ENCODE data around the gene FNBP1. TPM values are rescaled to one million over a fixed set of nuclear protein-coding genes. Genes with fewer than 3 reads are reported as not detected.

Gene FNBP1
- total and polyA plus RNA-seq, 2 of the 8 experiments (the other 6 are each of a cell fraction or from before 2014, with no cell fraction given): 7.2 to 40.9 TPM

DNA sequence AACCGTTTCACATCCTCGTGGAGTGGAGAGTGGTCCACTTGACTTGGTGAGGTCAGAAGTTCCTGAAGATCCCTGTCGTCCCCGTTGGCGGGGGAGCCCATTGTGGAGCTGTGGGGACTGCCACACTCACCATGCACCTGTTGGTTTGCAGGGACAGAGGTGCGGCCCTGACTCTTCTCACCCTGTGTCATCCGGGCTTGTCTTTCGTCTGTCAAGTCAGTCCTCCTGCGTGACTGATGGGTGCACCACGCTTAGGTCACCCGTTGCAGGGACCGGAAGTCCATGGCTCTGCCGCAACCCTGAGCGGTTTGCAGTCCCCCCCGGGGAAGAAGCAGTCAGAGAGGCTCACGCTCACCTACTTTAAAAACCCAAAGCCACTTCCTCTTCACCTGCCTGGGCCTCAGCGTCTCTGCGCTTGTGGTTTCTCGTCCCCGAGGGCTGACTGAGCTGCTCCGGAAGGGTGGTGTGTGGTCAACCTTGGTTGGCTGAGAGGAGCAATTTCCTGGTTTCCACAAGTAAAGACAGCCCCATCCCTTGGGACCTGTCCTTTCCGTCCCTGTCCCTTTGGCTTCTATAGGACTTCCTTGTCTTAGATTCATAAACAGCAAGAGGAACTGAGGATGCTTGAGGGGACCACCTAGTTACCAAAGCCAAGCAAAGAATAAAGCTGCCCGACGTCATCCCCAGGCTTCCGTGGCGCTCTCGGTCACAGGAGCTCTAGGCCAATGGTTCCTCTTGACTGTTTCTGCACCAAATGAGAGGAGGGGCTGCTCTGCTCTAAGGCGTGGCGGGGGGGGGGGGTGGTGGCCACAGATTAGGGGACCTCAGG lies 154.5 kb downstream of the FNBP1 start:
- Histone ChIP-seq H3K56ac (replicated peaks; ENCODE audit: insufficient read length, low read depth, low read length) (no peak overlapping the region), H3K23ac (ENCODE audit: insufficient read length) (no peak overlapping the region), H3K14ac (ENCODE audit: insufficient read length) (no peak overlapping the region), H4K20me1 (replicated peaks in 1 of 2; ENCODE audit: control insufficient read depth in 1 of 2, insufficient read depth in 2 of 2, low read length in 2 of 2) (no peaks in the 10 kb centered on the region), H2BK20ac (ENCODE audit: low read length) (peak overlapping the region; percentile 93), H3K4me3 (ENCODE audit: extremely low read depth in 1 of 4, insufficient read depth in 2 of 4, low read depth in 3 of 4, low read length in 4 of 4) (no peak overlapping the region), H3K27ac (ENCODE audit: low read depth, low read length) (no peak overlapping the region), H2BK5ac (ENCODE audit: low read depth, low read length) (peak overlapping the region; percentile 56; the same call in 1 of the 2 replicates), H3K4me2 (ENCODE audit: insufficient read depth in 1 of 2, low read depth in 2 of 2, low read length in 2 of 2) (no peak overlapping the region; a peak in 1 of 4 replicates), H4K5ac (ENCODE audit: insufficient read length, low read depth, low read length) (no peak overlapping the region), H4K8ac (ENCODE audit: extremely low read depth, insufficient read depth, low read length) (no peak overlapping the region; the same call in 1 of the 2 replicates), H3K9ac (replicated peaks in 1 of 4; ENCODE audit: extremely low read depth in 1 of 4, low read depth in 3 of 4, low read length in 3 of 4) (no peak overlapping the region), H3K79me1 (ENCODE audit: low read depth, low read length) (no peaks in the 10 kb centered on the region), H4K91ac (replicated peaks; ENCODE audit: insufficient read length, low read length) (peak overlapping the region; percentile 90), H3K36me3 (ENCODE audit: control insufficient read depth in 2 of 4, insufficient read depth in 4 of 4, low read length in 3 of 4) (no peaks in the 10 kb centered on the region), H2BK12ac (ENCODE audit: low read depth, low read length) (peak overlapping the region; percentile 97; the same call in 1 of the 2 replicates), H3K18ac (ENCODE audit: extremely low read depth, low read length) (peak overlapping the region; percentile 78), H2AK5ac (ENCODE audit: low read depth, low read length) (peak overlapping the region; percentile 30; the same call in 1 of the 2 replicates), H3K23me2 (ENCODE audit: low read depth, low read length) (peaks cover 11% of the 10 kb centered on the region), H3K27me3 (replicated peaks in 1 of 4; ENCODE audit: control insufficient read depth in 3 of 4, extremely low read depth in 1 of 4, insufficient read depth in 3 of 4, low read length in 3 of 4) (no peaks in the 10 kb centered on the region), H3K79me2 (ENCODE audit: control insufficient read depth in 1 of 2, insufficient read depth in 2 of 2, low read length in 2 of 2) (no peaks in the 10 kb centered on the region), H2AFZ (ENCODE audit: low read length) (no peak overlapping the region), H3K4ac (replicated peaks; ENCODE audit: insufficient read length, low read depth, low read length) (peak overlapping the region; percentile 91), H2BK15ac (ENCODE audit: low read length) (peak overlapping the region; percentile 97), H3K4me1 (replicated peaks in 1 of 4; ENCODE audit: control insufficient read depth in 3 of 4, insufficient read depth in 4 of 4, low read length in 3 of 4) (peaks cover 0 to 27% (median 23%) of the 10 kb centered on the region in 4 experiments; a peak in 6 of 7 replicates), H2BK120ac (replicated peaks; ENCODE audit: low read depth, low read length) (peak overlapping the region; percentile 47), H3K9me3 (ENCODE audit: insufficient read depth in 2 of 2, low read depth in 1 of 2, low read length in 1 of 2) (no peaks in the 10 kb centered on the region)
- DNase-seq (ENCODE audit: low read depth in 1 of 2, low spot score in 2 of 2) (no peak), FAIRE-seq (no peak)
- ChIA-PET POLR2A (ENCODE audit: partially characterized antibody) (interaction anchor here (0.5 to 1.3 kb wide), 2 partner anchors 55 to 165 kb away, joined by 3 read pairs; no protein-coding TSS in a partner anchor), CTCF (ENCODE audit: partially characterized antibody) (interaction anchor here (0.6 to 1.8 kb wide), 3 partner anchors 12 to 161 kb away, joined by 3 to 5 read pairs (median 3); no protein-coding TSS in a partner anchor)
- 84% methylated on average over 28 of the region's 29 CpGs; no CpG with 5 or more reads in 1 of the 2 experiments for WGBS, 2 experiments (ENCODE audit: extremely low coverage in 1 of 2, insufficient coverage in 1 of 2, insufficient read length in 1 of 2, insufficient replicate concordance in 2 of 2, low coverage in 1 of 2, low lambda C conversion rate in 2 of 2, missing lambda C conversion rate in 1 of 2)
- TF ChIP-seq MAFK (IDR thresholded peaks at IDR 0.05; ENCODE audit: low read depth, low read length) (no peak), CEBPB (IDR thresholded peaks at IDR 0.05; ENCODE audit: low read depth, low read length) (no peak), PHF8 (conservative IDR thresholded peaks at IDR 0.05; ENCODE audit: low read depth, low read length) (no peak), JUN (IDR thresholded peaks at IDR 0.05; ENCODE audit: low read depth, low read length) (no peak), GABPA (IDR thresholded peaks at IDR 0.05; ENCODE audit: borderline replicate concordance, insufficient read depth, low read length) (no peak), BCL11A (IDR thresholded peaks at IDR 0.05; ENCODE audit: low read depth in 2 of 2, low read length in 2 of 2) (no peak), FOSL1 (IDR thresholded peaks at IDR 0.05; ENCODE audit: insufficient read depth, low read depth, low read length) (no peak), MAX (IDR thresholded peaks at IDR 0.05) (no peak), RFX5 (IDR thresholded peaks at IDR 0.05; ENCODE audit: borderline replicate concordance, low read depth, low read length) (no peak), RNF2 (IDR thresholded peaks at IDR 0.05; ENCODE audit: borderline replicate concordance, low read depth, low read length, missing control alignments, poor library complexity, severe bottlenecking) (no peak), HDAC6 (IDR thresholded peaks at IDR 0.05; ENCODE audit: low read depth, low read length) (no peak)
